HG03039 (cell line): Measurements from ENCODE around the gene HSPB1.
A peak's percentile ranks its signal among the peaks of the same experiment; 100 is the strongest.
"Not testable (repeated sequence)": the region's sequence is repeated elsewhere in the genome, so short reads cannot be mapped to it uniquely, and the experiment has no call there.

ENCODE experiments used
- ATAC-seq: cut with Tn5 transposase; IDR thresholded peaks from one replicate; pipeline ENCODE4 v1.9.1; 2021; ENCODE audit warnings: mild to moderate bottlenecking, moderate library complexity; ENCODE audit not compliant: unreplicated experiment

The HSPB1 gene

GRCh38 chr7:76302347-76303201 lies at the start of gene HSPB1:
HSPB1 (plus strand) TSS chr7:76302673; CDS start chr7:76302713, 40 bp downstream.
- peak; percentile 40 for ATAC-seq

- ATAC-seq, result no peak
These were observed 47.7 kb upstream of the HSPB1 start for GRCh38 chr7:76254781-76255180.

GRCh38 chr7:76257973-76258372 lies 44.5 kb upstream of the HSPB1 start:
- no peak for ATAC-seq

GRCh38 chr7:76259124-76260093 lies 43.1 kb upstream of the HSPB1 start:
- ATAC-seq, result no peak

GRCh38 chr7:76260171-76260703 lies 42.2 kb upstream of the HSPB1 start:
- ATAC-seq, result no peak

- ATAC-seq, result no peak
These were observed 41.1 kb upstream of the HSPB1 start for GRCh38 chr7:76261329-76261728.

- no peak for ATAC-seq
These were observed 40.5 kb upstream of the HSPB1 start for GRCh38 chr7:76261931-76262330.

GRCh38 chr7:76262683-76263402 lies 39.6 kb upstream of the HSPB1 start:
- no peak for ATAC-seq

GRCh38 chr7:76265299-76265698 lies 37.2 kb upstream of the HSPB1 start:
- ATAC-seq, result no peak

- no peak for ATAC-seq
These were observed 35.2 kb upstream of the HSPB1 start for GRCh38 chr7:76267107-76267893.

- ATAC-seq, result no peak
These were observed 34.6 kb upstream of the HSPB1 start for GRCh38 chr7:76267894-76268183.

GRCh38 chr7:76268376-76268775 lies 34.1 kb upstream of the HSPB1 start:
- ATAC-seq, result no peak

- no peak for ATAC-seq
These were observed 32.6 kb upstream of the HSPB1 start for GRCh38 chr7:76269895-76270294.

GRCh38 chr7:76271384-76271783 lies 31.1 kb upstream of the HSPB1 start:
- not testable (repeated sequence) for ATAC-seq

- ATAC-seq, result no peak
These were observed 30.3 kb upstream of the HSPB1 start for GRCh38 chr7:76272142-76272541.

GRCh38 chr7:76272851-76273497 lies 29.5 kb upstream of the HSPB1 start:
- no peak for ATAC-seq

- ATAC-seq, result no peak
These were observed 29.0 kb upstream of the HSPB1 start for GRCh38 chr7:76273503-76273902.

GRCh38 chr7:76278540-76278939 lies 23.9 kb upstream of the HSPB1 start:
- no peak for ATAC-seq

GRCh38 chr7:76280408-76280807 lies 22.1 kb upstream of the HSPB1 start:
- ATAC-seq, result no peak
